Middle frontal gyrus (tissue), 1 donor: ENCODE results near the gene KRTAP4-6.
"Not testable (repeated sequence)": the region's sequence is repeated elsewhere in the genome, so short reads cannot be mapped to it uniquely, and the experiment has no call there.

Experiments
- DNase-seq: peaks from one replicate; pipeline ENCODE4 v3.0.0-alpha.2; 2015; ENCODE audit warnings: low spot score; ENCODE audit errors: extremely low spot score

The KRTAP4-6 gene

GRCh38 chr17:41107941-41108450 is 32.3 kb downstream of the KRTAP4-6 start:
- no peak for DNase-seq

GRCh38 chr17:41105347-41105746 is 35.0 kb downstream of the KRTAP4-6 start, which contains the start of gene KRTAP4-9:
Gene KRTAP4-9, plus strand, starts transcription at chr17:41105389. Its CDS starts 0 bp downstream, at chr17:41105389.
- not testable (repeated sequence) for DNase-seq

- not testable (repeated sequence) for DNase-seq
Measured at GRCh38 chr17:41104386-41105038, 35.8 kb downstream of the KRTAP4-6 start.

DNA sequence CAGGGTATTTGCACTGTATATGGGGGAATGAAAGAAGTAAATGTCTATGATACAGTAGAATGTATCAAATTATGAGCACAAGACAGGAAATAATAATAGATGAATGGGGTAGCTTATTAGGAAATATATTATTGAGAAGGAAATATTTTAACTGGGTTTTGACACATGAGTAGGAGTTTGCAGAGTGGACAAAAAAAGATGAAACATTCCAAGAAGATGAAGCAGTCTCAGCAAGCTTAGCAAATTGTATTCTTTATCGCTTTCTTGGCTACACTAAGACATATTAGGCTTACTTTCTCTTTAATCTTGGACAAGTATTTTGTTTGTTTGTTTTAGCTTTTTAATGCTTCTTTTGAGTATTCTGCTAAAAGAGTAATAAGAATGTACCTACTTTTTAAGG is 36.4 kb downstream of the KRTAP4-6 start:
- no peak for DNase-seq

- DNase-seq, result no peak
Measured at GRCh38 chr17:41101586-41102259, 38.6 kb downstream of the KRTAP4-6 start, which contains the start of gene KRTAP4-16. Gene KRTAP4-16, minus strand, starts transcription at chr17:41102209. Its CDS starts 0 bp downstream, at chr17:41102209.

GRCh38 chr17:41099682-41100480 is 40.5 kb downstream of the KRTAP4-6 start:
- DNase-seq, result not testable (repeated sequence)

GRCh38 chr17:41098481-41098880 is 41.9 kb downstream of the KRTAP4-6 start:
- DNase-seq, result no peak

GRCh38 chr17:41098042-41098441 is 42.3 kb downstream of the KRTAP4-6 start, which contains the start of gene KRTAP4-8:
Gene KRTAP4-8, minus strand, starts transcription at chr17:41098142. Its CDS starts 58 bp downstream, at chr17:41098084.
- DNase-seq, result no peak

DNA sequence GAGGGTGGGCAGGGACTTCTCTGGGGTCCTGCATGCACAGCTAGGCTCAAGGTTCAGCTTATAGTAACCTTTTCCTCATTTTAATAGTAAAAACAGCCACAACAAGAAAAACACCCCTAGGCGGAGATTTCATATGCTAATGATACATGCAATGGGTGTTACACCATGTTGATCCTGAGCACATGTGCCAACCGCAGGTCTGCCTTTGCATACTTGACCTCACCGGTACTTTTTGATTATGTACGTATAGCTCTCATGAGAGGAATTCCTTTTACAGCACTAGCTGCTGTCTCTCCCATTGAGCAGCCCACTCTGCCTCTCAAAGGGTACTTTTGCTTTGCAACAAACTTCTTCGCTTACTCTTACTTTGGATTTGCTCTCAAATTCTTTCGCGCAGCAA is 44.3 kb downstream of the KRTAP4-6 start:
- no peak for DNase-seq
